Stimulated activated CD8-positive, alpha-beta memory T cell treated with anti-CD3 and anti-CD28 coated beads, Interleukin-7, amount 100 ng/mL, for 1 hour (primary cell): ENCODE results near the gene ARFGEF2.
"Not testable (repeated sequence)": the region's sequence is repeated elsewhere in the genome, so short reads cannot be mapped to it uniquely, and the experiment has no call there.

Experiments
- DNase-seq, 2 donors: peaks; one replicate each; pipeline ENCODE4 v3.0.0-alpha.2; 2020; ENCODE audit warnings: low read depth in 2 of 2

ARFGEF2 gene

GRCh38 chr20:48951646-48952045 lies 30.1 kb downstream of the ARFGEF2 start:
- no peak for DNase-seq

- DNase-seq = no peak
Measured at GRCh38 chr20:48952656-48953055, 31.1 kb downstream of the ARFGEF2 start.

GRCh38 chr20:48953653-48954052 lies 32.1 kb downstream of the ARFGEF2 start:
- no peak for DNase-seq

- DNase-seq = no peak
Measured at GRCh38 chr20:48956052-48956451, 34.5 kb downstream of the ARFGEF2 start.

GRCh38 chr20:48957053-48957481 lies 35.6 kb downstream of the ARFGEF2 start:
- DNase-seq = no peak

GRCh38 chr20:48957533-48957932 lies 36.0 kb downstream of the ARFGEF2 start:
- DNase-seq = no peak

- DNase-seq = no peak
Measured at GRCh38 chr20:48958743-48959142, 37.2 kb downstream of the ARFGEF2 start.

- DNase-seq = no peak
Measured at GRCh38 chr20:48959899-48960550, 38.5 kb downstream of the ARFGEF2 start.

GRCh38 chr20:48962421-48962820 lies 40.9 kb downstream of the ARFGEF2 start:
- DNase-seq = no peak

GRCh38 chr20:48962976-48963771 lies 41.7 kb downstream of the ARFGEF2 start:
- no peak for DNase-seq

GRCh38 chr20:48965189-48965910 lies 43.8 kb downstream of the ARFGEF2 start:
- no peak for DNase-seq

GRCh38 chr20:48970681-48971365 lies 49.3 kb downstream of the ARFGEF2 start:
- no peak for DNase-seq

- DNase-seq = no peak
Measured at GRCh38 chr20:48971956-48972355, 50.4 kb downstream of the ARFGEF2 start.

GRCh38 chr20:48972816-48973215 lies 51.3 kb downstream of the ARFGEF2 start:
- DNase-seq = no peak

GRCh38 chr20:48975955-48976354 lies 54.4 kb downstream of the ARFGEF2 start:
- DNase-seq = no peak

- not testable (repeated sequence) for DNase-seq
Measured at GRCh38 chr20:48979980-48980379, 58.5 kb downstream of the ARFGEF2 start.

GRCh38 chr20:48983423-48984400 lies 62.2 kb downstream of the ARFGEF2 start:
- no peak for DNase-seq

- DNase-seq = no peak
Measured at GRCh38 chr20:48984575-48985219, 63.2 kb downstream of the ARFGEF2 start.

GRCh38 chr20:48986899-48987298 lies 65.4 kb downstream of the ARFGEF2 start:
- no peak for DNase-seq

GRCh38 chr20:48990467-48990866 lies 69.0 kb downstream of the ARFGEF2 start:
- no peak for DNase-seq
